LNCaP clone FGC (cell line): Measurements from ENCODE around the gene TBC1D10A.

Source experiments
- DNase-seq: peaks from one replicate; pipeline ENCODE4 v3.0.0-alpha.2; 2011; ENCODE audit warnings: low read depth
- H3K4me3 ChIP-seq: 2 replicates; pipeline ENCODE4 v1.5.1; 2011; ENCODE audit warnings: mild to moderate bottlenecking, low read depth, low read length, control low read depth
- CTCF ChIP-seq: IDR thresholded peaks from 2 replicates; pipeline ENCODE4 v1.5.1; 2012; ENCODE audit warnings: mild to moderate bottlenecking; ENCODE audit not compliant: control insufficient read depth, insufficient read depth; ENCODE audit errors: extremely low read depth

The TBC1D10A gene

GRCh38 chr22:30336752-30337460 lies 10.2 kb upstream of the TBC1D10A start:
- H3K4me3 ChIP-seq, result no peak overlapping the region
- no peak for TF ChIP-seq CTCF
- no peak for DNase-seq

- DNase-seq, result no peak
- no peak overlapping the region for H3K4me3 ChIP-seq
- no peak for TF ChIP-seq CTCF
These were observed 8.5 kb upstream of the TBC1D10A start for GRCh38 chr22:30335236-30335635.

- H3K4me3 ChIP-seq, result no peak overlapping the region
- no peak for DNase-seq
- no peak for TF ChIP-seq CTCF
These were observed 7.9 kb upstream of the TBC1D10A start for GRCh38 chr22:30334646-30335045.

- H3K4me3 ChIP-seq, result no peak overlapping the region
- no peak for DNase-seq
- no peak for TF ChIP-seq CTCF
These were observed 7.0 kb upstream of the TBC1D10A start for GRCh38 chr22:30333707-30334087.

GRCh38 chr22:30332994-30333706 lies 6.4 kb upstream of the TBC1D10A start:
- no peak for TF ChIP-seq CTCF
- no peak overlapping the region for H3K4me3 ChIP-seq
- DNase-seq, result no peak

- no peak for TF ChIP-seq CTCF
These were observed 5.8 kb upstream of the TBC1D10A start for GRCh38 chr22:30332551-30332950.

More at GRCh38 chr22:30332551-30332950, 5.8 kb upstream of the TBC1D10A start:
- H3K4me3 ChIP-seq, result no peak overlapping the region
- no peak for DNase-seq
